ENCODE results near the gene TTLL12. TPM values are rescaled to one million over a fixed set of nuclear protein-coding genes. Genes with fewer than 3 reads are reported as not detected.

The TTLL12 gene
- total RNA-seq, 1 experiment from 2014 or later, result 113 TPM

DNA sequence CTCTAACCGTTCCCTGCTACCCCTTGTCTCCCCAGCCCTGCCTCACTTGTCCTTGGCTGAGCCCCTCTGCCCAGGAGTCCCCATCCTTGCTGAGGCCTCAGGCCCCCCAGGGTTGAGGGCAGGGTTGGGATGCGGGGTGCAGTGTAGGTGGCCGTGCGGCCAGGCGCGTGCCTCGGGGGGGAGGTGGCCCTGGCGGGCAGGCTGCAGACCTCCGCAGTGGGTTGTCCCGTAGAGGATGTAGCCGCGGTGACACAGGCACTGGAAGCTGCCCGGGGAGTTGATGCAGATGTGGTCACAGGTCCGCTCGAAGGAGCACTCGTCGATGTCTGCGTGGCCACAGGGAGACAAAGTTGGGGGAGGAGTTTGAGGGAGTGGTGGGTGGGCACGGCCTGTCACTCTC is 41.9 kb upstream of the TTLL12 start:
- BruUV-seq (replicated peaks), result no TSS peak
- no peaks in the 10 kb centered on the region for H3K9me2 ChIP-seq (ENCODE audit: insufficient read depth)
- intact Hi-C loops (cut with micrococcal nuclease; ENCODE audit: unreplicated experiment), result loop anchor here (1.0 kb wide), 1 partner anchor 48 kb away; no protein-coding TSS in a partner anchor
- POLR2A ChIA-PET (ENCODE audit: unreplicated experiment), result no interaction called here
- no peaks in the 10 kb centered on the region for H3K9me3 ChIP-seq (ENCODE audit: insufficient read depth, low read depth)
- H3K4me2 ChIP-seq, result no peak overlapping the region
- no peaks in the 10 kb centered on the region for H3K36me3 ChIP-seq (ENCODE audit: low read depth)
- H3K27me3 ChIP-seq (ENCODE audit: insufficient read depth, low read depth), result peaks cover 45% of the 10 kb centered on the region
- H3K4me3 ChIP-seq, result no peak overlapping the region
- CTCF ChIA-PET, result interaction anchor here (0.6 to 1.5 kb wide), 4 partner anchors 41 to 361 kb away, joined by 4 to 11 read pairs (median 4); no protein-coding TSS in a partner anchor
- H2AFZ ChIP-seq, result no peak overlapping the region
- DNase-seq, result no peak
- 0 out of 2 replicates have a peak, but pooled peaks cover 12% of the 10 kb centered on the region for H3F3A ChIP-seq (ENCODE audit: insufficient read depth, low read depth)
- no peak overlapping the region for H3K27ac ChIP-seq
- H4K20me1 ChIP-seq (ENCODE audit: insufficient read depth), result no peaks in the 10 kb centered on the region
- no peaks in the 10 kb centered on the region for H3K79me2 ChIP-seq (ENCODE audit: low read depth)
- TF ChIP-seq, protein P1, sequence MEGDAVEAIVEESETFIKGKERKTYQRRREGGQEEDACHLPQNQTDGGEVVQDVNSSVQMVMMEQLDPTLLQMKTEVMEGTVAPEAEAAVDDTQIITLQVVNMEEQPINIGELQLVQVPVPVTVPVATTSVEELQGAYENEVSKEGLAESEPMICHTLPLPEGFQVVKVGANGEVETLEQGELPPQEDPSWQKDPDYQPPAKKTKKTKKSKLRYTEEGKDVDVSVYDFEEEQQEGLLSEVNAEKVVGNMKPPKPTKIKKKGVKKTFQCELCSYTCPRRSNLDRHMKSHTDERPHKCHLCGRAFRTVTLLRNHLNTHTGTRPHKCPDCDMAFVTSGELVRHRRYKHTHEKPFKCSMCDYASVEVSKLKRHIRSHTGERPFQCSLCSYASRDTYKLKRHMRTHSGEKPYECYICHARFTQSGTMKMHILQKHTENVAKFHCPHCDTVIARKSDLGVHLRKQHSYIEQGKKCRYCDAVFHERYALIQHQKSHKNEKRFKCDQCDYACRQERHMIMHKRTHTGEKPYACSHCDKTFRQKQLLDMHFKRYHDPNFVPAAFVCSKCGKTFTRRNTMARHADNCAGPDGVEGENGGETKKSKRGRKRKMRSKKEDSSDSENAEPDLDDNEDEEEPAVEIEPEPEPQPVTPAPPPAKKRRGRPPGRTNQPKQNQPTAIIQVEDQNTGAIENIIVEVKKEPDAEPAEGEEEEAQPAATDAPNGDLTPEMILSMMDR (conservative IDR thresholded peaks at IDR 0.05), result no peak
- TF ChIP-seq EZH2 (IDR thresholded peaks at IDR 0.05; ENCODE audit: low read depth), result no peak
- H3K4me1 ChIP-seq (replicated peaks; ENCODE audit: insufficient read depth), result no peaks in the 10 kb centered on the region

DNA sequence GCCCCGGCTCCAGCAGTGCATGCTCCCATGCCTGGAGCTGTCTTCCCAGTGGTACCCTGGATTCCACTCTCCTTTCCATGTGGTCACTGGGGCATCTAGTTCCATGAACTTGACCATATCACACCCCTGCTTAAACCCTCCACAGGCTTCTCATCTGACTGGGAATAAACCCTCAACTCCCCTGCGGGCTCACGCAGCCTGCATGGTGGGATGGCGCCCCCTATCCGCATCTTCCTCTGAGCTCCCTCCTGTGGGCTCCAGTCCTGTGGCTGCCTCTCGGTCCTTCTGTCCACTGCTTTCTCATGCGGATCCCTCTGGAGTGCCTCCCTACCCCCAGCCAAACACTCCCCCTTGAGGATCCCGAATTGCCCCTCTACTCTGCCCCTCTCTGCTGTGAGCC is 41.4 kb upstream of the TTLL12 start:
- Histone ChIP-seq H3K4me1 (replicated peaks; ENCODE audit: insufficient read depth) (no peaks in the 10 kb centered on the region), H2AFZ (no peak overlapping the region), H3K27ac (no peak overlapping the region), H3K36me3 (ENCODE audit: low read depth) (no peaks in the 10 kb centered on the region), H3F3A (ENCODE audit: insufficient read depth, low read depth) (0 out of 2 replicates have a peak, but pooled peaks cover 12% of the 10 kb centered on the region), H3K79me2 (ENCODE audit: low read depth) (no peaks in the 10 kb centered on the region), H3K4me3 (no peak overlapping the region), H3K27me3 (ENCODE audit: insufficient read depth, low read depth) (peaks cover 43% of the 10 kb centered on the region), H3K4me2 (no peak overlapping the region), H4K20me1 (ENCODE audit: insufficient read depth) (no peaks in the 10 kb centered on the region), H3K9me3 (ENCODE audit: insufficient read depth, low read depth) (no peaks in the 10 kb centered on the region), H3K9me2 (ENCODE audit: insufficient read depth) (no peaks in the 10 kb centered on the region)
- BruUV-seq (replicated peaks), result no TSS peak
- ChIA-PET POLR2A (ENCODE audit: unreplicated experiment) (interaction anchor here (0.6 kb wide), 1 partner anchor 130 kb away, joined by 34 read pairs; no protein-coding TSS in a partner anchor), CTCF (interaction anchor here (0.6 to 1.5 kb wide), 3 partner anchors 41 to 189 kb away, joined by 4 to 9 read pairs (median 5); no protein-coding TSS in a partner anchor)
- intact Hi-C loops (cut with micrococcal nuclease; ENCODE audit: unreplicated experiment), result loop anchor here (1.0 kb wide), 1 partner anchor 47 kb away; no protein-coding TSS in a partner anchor
- no peak for TF ChIP-seq EZH2 (IDR thresholded peaks at IDR 0.05; ENCODE audit: low read depth)
- TF ChIP-seq, protein P1 (conservative IDR thresholded peaks at IDR 0.05), result peak; percentile 67
- DNase-seq, result peak in 1 of 2 experiments; percentile 64

DNA sequence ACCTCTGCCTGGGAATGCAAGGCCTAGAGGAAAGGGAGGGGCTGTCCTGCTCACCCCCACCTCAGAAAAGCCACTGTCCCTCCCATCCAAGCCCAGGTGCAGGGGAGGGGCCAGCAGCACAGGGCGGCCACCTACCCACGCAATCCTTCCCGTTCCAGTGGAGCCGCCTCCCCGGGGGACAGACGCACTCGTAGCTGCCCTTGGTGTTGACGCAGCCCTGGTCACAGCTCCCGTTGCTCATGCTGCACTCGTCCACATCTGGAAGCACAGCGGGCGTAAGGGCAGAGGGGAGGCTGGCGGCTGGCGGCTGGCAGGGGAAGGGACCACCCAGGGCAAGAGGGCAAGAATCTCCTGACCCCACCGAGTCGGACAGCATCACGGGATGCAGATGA is 40.3 kb upstream of the TTLL12 start:
- no peak overlapping the region for H3K27ac ChIP-seq
- no peaks in the 10 kb centered on the region for H3K9me2 ChIP-seq (ENCODE audit: insufficient read depth)
- TF ChIP-seq, protein P1 (conservative IDR thresholded peaks at IDR 0.05), result no peak
- no peak for TF ChIP-seq EZH2 (IDR thresholded peaks at IDR 0.05; ENCODE audit: low read depth)
- CTCF ChIA-PET, result interaction anchor here (0.6 to 1.5 kb wide), 2 partner anchors 40 to 61 kb away, joined by 5 to 9 read pairs; no protein-coding TSS in a partner anchor
- no peaks in the 10 kb centered on the region for H3K4me1 ChIP-seq (replicated peaks; ENCODE audit: insufficient read depth)
- intact Hi-C loops (cut with micrococcal nuclease; ENCODE audit: unreplicated experiment), result no loop called here
- no peaks in the 10 kb centered on the region for H4K20me1 ChIP-seq (ENCODE audit: insufficient read depth)
- H3K36me3 ChIP-seq (ENCODE audit: low read depth), result no peaks in the 10 kb centered on the region
- H3K4me2 ChIP-seq, result no peak overlapping the region
- H3K27me3 ChIP-seq (ENCODE audit: insufficient read depth, low read depth), result peaks cover 34% of the 10 kb centered on the region; the same call in 1 of the 2 replicates
- no peak overlapping the region for H2AFZ ChIP-seq
- no peak overlapping the region for H3K4me3 ChIP-seq
- H3K9me3 ChIP-seq (ENCODE audit: insufficient read depth, low read depth), result no peaks in the 10 kb centered on the region
- H3K79me2 ChIP-seq (ENCODE audit: low read depth), result no peaks in the 10 kb centered on the region
- POLR2A ChIA-PET (ENCODE audit: unreplicated experiment), result interaction anchor here (0.6 kb wide), 1 partner anchor 301 kb away, joined by 3 read pairs; no protein-coding TSS in a partner anchor
- no peak for DNase-seq
- 0 out of 2 replicates have a peak, but pooled peaks cover 12% of the 10 kb centered on the region for H3F3A ChIP-seq (ENCODE audit: insufficient read depth, low read depth)
- no TSS peak for BruUV-seq (replicated peaks)
